HepG2 (cell line): ENCODE data around the gene TM4SF1. TPM values are rescaled to one million over a fixed set of nuclear protein-coding genes. Genes with fewer than 3 reads are reported as not detected.
A peak's percentile ranks its signal among the peaks of the same experiment; 100 is the strongest.

Experiments used
- FIP1L1 ChIP-seq: fragments of 200-400 bp; formaldehyde crosslinking; IDR thresholded peaks from 2 replicates; pipeline ENCODE4 v1.6.1; 2018; ENCODE audit warnings: low read depth, mild to moderate bottlenecking, low read length, moderate library complexity, borderline replicate concordance; ENCODE audit not compliant: insufficient read depth
- FOXA1 ChIP-seq, 2 experiments: fragments of 450-650 bp in 1 of 2; sonication (generic) in 1 of 2; formaldehyde crosslinking in 1 of 2; IDR thresholded peaks; 2 replicates each; pipeline versions ENCODE4 v1.4.0 to v1.6.1; 2016 to 2020; ENCODE audit warnings: missing genetic modification reagents in 1 of 2
- FOXK2 ChIP-seq: fragments of 450-650 bp; IDR thresholded peaks from 2 replicates; pipeline ENCODE4 v1.6.1; 2016
- FOXO1 ChIP-seq: sonication (generic); formaldehyde crosslinking; IDR thresholded peaks from 2 replicates; pipeline ENCODE4 v1.4.0; 2020; ENCODE audit warnings: missing genetic modification reagents
- IRF9 ChIP-seq: sonication (generic); formaldehyde crosslinking; IDR thresholded peaks from 2 replicates; pipeline ENCODE4 v1.8.0; 2022; ENCODE audit warnings: missing genetic modification reagents, mild to moderate bottlenecking, borderline replicate concordance
- JARID2 ChIP-seq: sonication (generic); formaldehyde crosslinking; IDR thresholded peaks from 2 replicates; pipeline ENCODE4 v1.8.1; 2023; ENCODE audit warnings: missing genetic modification reagents, inconsistent platforms; ENCODE audit not compliant: insufficient replicate concordance
- NAIF1 ChIP-seq: sonication (generic); formaldehyde crosslinking; IDR thresholded peaks from 2 replicates; pipeline ENCODE4 v1.5.0; 2020; ENCODE audit warnings: mild to moderate bottlenecking, missing genetic modification reagents, borderline replicate concordance
- PITX1 ChIP-seq: sonication (generic); formaldehyde crosslinking; IDR thresholded peaks from 2 replicates; pipeline ENCODE4 v1.5.1; 2020; ENCODE audit warnings: mild to moderate bottlenecking, missing genetic modification reagents
- POLR2G ChIP-seq: fragments of 200-400 bp; formaldehyde crosslinking; IDR thresholded peaks from 2 replicates; pipeline ENCODE4 v1.6.1; 2018; ENCODE audit warnings: mild to moderate bottlenecking, low read depth, low read length, moderate library complexity
- TBL1XR1 ChIP-seq: fragments of 150-350 bp; IDR thresholded peaks from 2 replicates; pipeline ENCODE4 v1.6.1; 2014; ENCODE audit warnings: borderline replicate concordance, low read length; ENCODE audit not compliant: partially characterized antibody
- YY1 ChIP-seq: IDR thresholded peaks from 2 replicates; pipeline ENCODE4 v1.6.1; 2011; ENCODE audit warnings: low read length, low read depth, moderate library complexity, mild to moderate bottlenecking; ENCODE audit not compliant: insufficient read depth, insufficient replicate concordance
- ZBTB33 ChIP-seq: sonication (generic); formaldehyde crosslinking; IDR thresholded peaks from 2 replicates; pipeline ENCODE4 v1.4.0; 2020; ENCODE audit warnings: missing genetic modification reagents
- ZBTB44 ChIP-seq: sonication (generic); formaldehyde crosslinking; IDR thresholded peaks from 2 replicates; pipeline ENCODE4 v1.4.0; 2020; ENCODE audit warnings: missing genetic modification reagents
- ZBTB8A ChIP-seq: sonication (generic); formaldehyde crosslinking; IDR thresholded peaks from 2 replicates; pipeline ENCODE4 v1.4.0; 2020; ENCODE audit warnings: mild to moderate bottlenecking, low read depth, missing genetic modification reagents, borderline replicate concordance
- ZKSCAN8 ChIP-seq: IDR thresholded peaks from 2 replicates; pipeline ENCODE4 v1.6.1; 2016; ENCODE audit warnings: borderline replicate concordance, missing genetic modification reagents, missing compliant biosample characterization
- ZNF18 ChIP-seq: sonication (generic); formaldehyde crosslinking; IDR thresholded peaks from 2 replicates; pipeline ENCODE4 v1.8.0; 2022; ENCODE audit warnings: mild to moderate bottlenecking, missing genetic modification reagents; ENCODE audit not compliant: insufficient replicate concordance
- ZNF281 ChIP-seq: sonication (generic); formaldehyde crosslinking; IDR thresholded peaks from 2 replicates; pipeline ENCODE4 v1.4.0; 2020; ENCODE audit warnings: missing genetic modification reagents, borderline replicate concordance
- polyA plus RNA-seq, 8 experiments: library from polyadenylated mRNA; depleted of rRNA in 3 of 8; stranded (reverse) in 7 of 8; unstranded in 1 of 8; fragments of >200 nt; fragmentation: Illumina TruSeq in 4 of 8; extraction: Trizol in 4 of 8; gene quantifications; 2 replicates each; pipeline versions ENCODE4 v1.2.1 to v1.2.3, GENCODE V29; 2011 to 2016; ENCODE audit warnings: low read depth in 4 of 8, missing spikeins in 1 of 8, mixed read lengths in 1 of 8; ENCODE audit not compliant: insufficient read depth in 1 of 8
- total RNA-seq, 5 experiments: library from RNA; depleted of rRNA; stranded (reverse); fragments of >200 nt; fragmentation: Illumina TruSeq; extraction: Trizol; gene quantifications; 2 replicates each; pipeline ENCODE4 v1.2.3, GENCODE V29; 2016; ENCODE audit warnings: low read depth in 1 of 5

TM4SF1 gene
- total and polyA plus RNA-seq, 2 of the 13 experiments (the other 11 are each of a cell fraction or from before 2014, with no cell fraction given) = 431 to 1,359 TPM

- TF ChIP-seq ZBTB33 (CRISPR knock-in tag) (0 out of 2 replicates have a peak, but pooled peaks have one; percentile 2), JARID2 (no peak), IRF9 (CRISPR knock-in tag) (peak; percentile 24; the same call in 1 of the 2 replicates), FIP1L1 (no peak), PITX1 (CRISPR knock-in tag) (peak; percentile 67), TBL1XR1 (no peak), ZKSCAN8 (CRISPR knock-in tag) (peak; percentile 53), YY1 (no peak), FOXA1 (IDR thresholded peaks at IDR 0.05) (no peak), FOXA1 (CRISPR knock-in tag; IDR thresholded peaks at IDR 0.05) (peak; percentile 65), ZNF281 (CRISPR knock-in tag) (peak; percentile 17; the same call in 1 of the 2 replicates), ZBTB8A (no peak), NAIF1 (CRISPR knock-in tag) (peak; percentile 67; the same call in 1 of the 2 replicates), POLR2G (peak; percentile 100), FOXK2 (no peak), ZNF18 (no peak), ZBTB44 (CRISPR knock-in tag) (no peak; the same call in 1 of the 2 replicates), FOXO1 (CRISPR knock-in tag) (peak; percentile 61; the same call in 1 of the 2 replicates)
These were observed at the start of gene TM4SF1 (continued) for GRCh38 chr3:149377408-149378364.
